IMR-90 (cell line): ENCODE data around the gene RDH13. TPM values are rescaled to one million over a fixed set of nuclear protein-coding genes. Genes with fewer than 3 reads are reported as not detected.

Experiments
- ATAC-seq: fragments of 200-7000 bp; cut with Tn5 transposase; 2 replicates; pipeline ENCODE4 v1.9.1; 2020; ENCODE audit warnings: low read depth, mild to moderate bottlenecking, moderate library complexity
- BruUV-seq: library from RNA; stranded (reverse); fragments of 400-500 nt; replicated peaks from 2 replicates; lab custom pipeline; 2021; lab: Mats Ljungman, UMichigan
- CTCF ChIA-PET: fragments of 300-600 bp; formaldehyde crosslinking; extraction: SDS; loops from one replicate; lab custom pipeline; 2021; ENCODE audit warnings: antibody characterized with exemption; lab: Yijun Ruan, JAX
- POLR2A ChIA-PET: fragments of 300-600 bp; sonication (Branson Sonifier 250); formaldehyde crosslinking; loops from one replicate; lab custom pipeline; 2022; ENCODE audit warnings: antibody characterized with exemption; ENCODE audit not compliant: unreplicated experiment; lab: Charles Lee
- DNase-seq: peaks from one replicate; pipeline ENCODE4 v3.0.0; 2013
- H2AFZ ChIP-seq: replicated peaks from 2 replicates; pipeline ENCODE3; 2013; ENCODE audit warnings: low read length, mild to moderate bottlenecking; ENCODE audit not compliant: poor library complexity
- H2AK5ac ChIP-seq: 2 replicates; pipeline ENCODE4 v1.6.1; 2013; ENCODE audit warnings: low read depth, low read length, inconsistent platforms
- H2AK9ac ChIP-seq: replicated peaks from 2 replicates; pipeline ENCODE3; 2013; ENCODE audit warnings: mild to moderate bottlenecking, low read depth, low read length, moderate library complexity; ENCODE audit not compliant: poor library complexity
- H2BK120ac ChIP-seq: 2 replicates; pipeline ENCODE4 v1.6.1; 2013; ENCODE audit warnings: low read depth, low read length, inconsistent platforms
- H2BK15ac ChIP-seq: 3 replicates; pipeline ENCODE4 v1.6.1; 2013; ENCODE audit warnings: low read depth, low read length, inconsistent platforms
- H2BK20ac ChIP-seq: 2 replicates; pipeline ENCODE4 v1.6.1; 2013; ENCODE audit warnings: low read depth, mild to moderate bottlenecking, inconsistent platforms, low read length, moderate library complexity
- H2BK5ac ChIP-seq: 2 replicates; pipeline ENCODE4 v1.6.1; 2013; ENCODE audit warnings: mild to moderate bottlenecking, low read depth, low read length, inconsistent platforms; ENCODE audit not compliant: poor library complexity, severe bottlenecking
- H3K14ac ChIP-seq: replicated peaks from 2 replicates; pipeline ENCODE4 v1.6.1; 2013; ENCODE audit warnings: low read depth, low read length, inconsistent platforms
- H3K18ac ChIP-seq: 2 replicates; pipeline ENCODE4 v1.6.1; 2013; ENCODE audit warnings: low read depth, low read length, control low read depth
- H3K23ac ChIP-seq: 2 replicates; pipeline ENCODE4 v1.6.1; 2013; ENCODE audit warnings: low read depth, low read length, inconsistent platforms
- H3K27ac ChIP-seq: 2 replicates; pipeline ENCODE4 v1.5.1; 2013; ENCODE audit warnings: mild to moderate bottlenecking, control low read depth, low read length; ENCODE audit not compliant: insufficient read depth
- H3K27me3 ChIP-seq: 2 replicates; pipeline ENCODE4 v1.6.1; 2013; ENCODE audit warnings: low read length; ENCODE audit not compliant: control insufficient read depth, insufficient read depth
- H3K36me3 ChIP-seq: 2 replicates; pipeline ENCODE4 v1.6.1; 2013; ENCODE audit warnings: low read length, mixed read lengths; ENCODE audit not compliant: control insufficient read depth, insufficient read depth
- H3K4ac ChIP-seq: 2 replicates; pipeline ENCODE4 v1.6.1; 2013; ENCODE audit warnings: low read depth, low read length, inconsistent platforms
- H3K4me1 ChIP-seq: 2 replicates; pipeline ENCODE4 v1.6.1; 2013; ENCODE audit warnings: low read length, mixed read lengths; ENCODE audit not compliant: control insufficient read depth, insufficient read depth
- H3K4me2 ChIP-seq: 2 replicates; pipeline ENCODE4 v1.6.1; 2013; ENCODE audit warnings: low read depth, mild to moderate bottlenecking, control low read depth, low read length, moderate library complexity
- H3K4me3 ChIP-seq: 2 replicates; pipeline ENCODE4 v1.5.1; 2013; ENCODE audit warnings: low read depth, mild to moderate bottlenecking, control low read depth, low read length, moderate library complexity; ENCODE audit not compliant: insufficient read depth
- H3K56ac ChIP-seq: 2 replicates; pipeline ENCODE4 v1.6.1; 2013; ENCODE audit warnings: low read length, inconsistent platforms; ENCODE audit not compliant: insufficient read depth; ENCODE audit errors: extremely low read depth
- H3K79me1 ChIP-seq, 2 experiments: 2 replicates each; pipeline ENCODE4 v1.6.1; 2013; ENCODE audit warnings: low read length in 2 of 2, inconsistent platforms in 1 of 2, low read depth in 1 of 2
- H3K9ac ChIP-seq: 2 replicates; pipeline ENCODE4 v1.6.1; 2013; ENCODE audit warnings: low read depth, low read length, control low read depth
- H3K9me1 ChIP-seq: 2 replicates; pipeline ENCODE4 v1.6.1; 2013; ENCODE audit warnings: low read length, inconsistent platforms; ENCODE audit not compliant: insufficient read depth
- H3K9me3 ChIP-seq: 2 replicates; pipeline ENCODE4 v1.6.1; 2013; ENCODE audit warnings: low read length; ENCODE audit not compliant: control insufficient read depth, insufficient read depth
- H4K20me1 ChIP-seq: 2 replicates; pipeline ENCODE4 v1.6.1; 2013; ENCODE audit warnings: low read length, inconsistent platforms; ENCODE audit not compliant: insufficient read depth
- H4K5ac ChIP-seq: 2 replicates; pipeline ENCODE4 v1.6.1; 2013; ENCODE audit warnings: mild to moderate bottlenecking, low read depth, low read length, control low read depth
- H4K8ac ChIP-seq, 2 experiments: 2 replicates each; pipeline ENCODE4 v1.6.1; 2013; ENCODE audit warnings: low read depth in 2 of 2, low read length in 2 of 2, control low read depth in 1 of 2, inconsistent platforms in 1 of 2
- H4K91ac ChIP-seq: 2 replicates; pipeline ENCODE4 v1.6.1; 2013; ENCODE audit warnings: low read depth, low read length, inconsistent platforms; ENCODE audit not compliant: insufficient read depth
- BHLHE40 ChIP-seq: fragments of 150-350 bp; IDR thresholded peaks from 2 replicates; pipeline ENCODE4 v1.6.1; 2016; ENCODE audit warnings: mild to moderate bottlenecking, low read depth, low read length
- CEBPB ChIP-seq: IDR thresholded peaks from 2 replicates; pipeline ENCODE4 v1.6.1; 2012; ENCODE audit warnings: low read depth, low read length, improper control_type of control experiment
- CTCF ChIP-seq: conservative IDR thresholded peaks from 2 replicates; pipeline ENCODE4 v1.5.1; 2012; ENCODE audit warnings: mild to moderate bottlenecking, low read depth, low read length, improper control_type of control experiment
- FOS ChIP-seq: fragments of 150-350 bp; IDR thresholded peaks from 2 replicates; pipeline ENCODE4 v1.6.1; 2016; ENCODE audit warnings: low read depth, low read length
- MAFK ChIP-seq: IDR thresholded peaks from 2 replicates; pipeline ENCODE4 v1.6.1; 2012; ENCODE audit warnings: low read depth, low read length, improper control_type of control experiment
- MXI1 ChIP-seq: IDR thresholded peaks from 2 replicates; pipeline ENCODE4 v1.6.1; 2012; ENCODE audit warnings: low read depth, mild to moderate bottlenecking, low read length, moderate library complexity, borderline replicate concordance
- NFE2L2 ChIP-seq: fragments of 150-350 bp; IDR thresholded peaks from 2 replicates; pipeline ENCODE4 v1.6.1; 2016; ENCODE audit warnings: low read depth, mild to moderate bottlenecking, low read length
- POLR2A ChIP-seq: IDR thresholded peaks from 2 replicates; pipeline ENCODE4 v1.6.1; 2012; ENCODE audit warnings: mild to moderate bottlenecking, low read depth, low read length
- RCOR1 ChIP-seq: IDR thresholded peaks from 2 replicates; pipeline ENCODE4 v1.6.1; 2012; ENCODE audit warnings: mild to moderate bottlenecking, low read length, improper control_type of control experiment; ENCODE audit not compliant: insufficient replicate concordance
- RFX5 ChIP-seq: IDR thresholded peaks from 2 replicates; pipeline ENCODE4 v1.8.0; 2012; ENCODE audit warnings: low read depth, mild to moderate bottlenecking, low read length, moderate library complexity
- SMC3 ChIP-seq: fragments of 150-350 bp; IDR thresholded peaks from 2 replicates; pipeline ENCODE4 v1.6.1; 2016; ENCODE audit warnings: low read depth, mild to moderate bottlenecking, antibody characterized with exemption, low read length, moderate library complexity
- USF2 ChIP-seq: fragments of 150-350 bp; IDR thresholded peaks from 2 replicates; pipeline ENCODE4 v1.6.1; 2017; ENCODE audit warnings: mild to moderate bottlenecking, antibody characterized with exemption, low read length, low read depth
- WGBS, 2 experiments: methylation state at CpG; one replicate each; pipeline versions ENCODE4 v1.1.5 to v1.1.7; 2013; ENCODE audit warnings: missing lambda C conversion rate in 2 of 2; ENCODE audit not compliant: insufficient read length in 1 of 2; ENCODE audit errors: extremely low coverage in 2 of 2; 5-methylcytosine and 5-hydroxymethylcytosine counted together
- dilution Hi-C: fragments of 300-500 bp; cut with HindIII; formaldehyde crosslinking; loops from one replicate; pipeline ENCODE4 v1.14.3; 2018; ENCODE audit warnings: low sequenced_read_pairs; ENCODE audit not compliant: unreplicated experiment
- in situ Hi-C: fragments of 300-500 bp; cut with MboI; formaldehyde crosslinking; loops from 3 replicates; pipeline ENCODE4 v1.14.3; 2019; ENCODE audit warnings: low sequenced_read_pairs, inconsistent platforms, mixed read lengths
- intact Hi-C: fragments of 100-400 bp; cut with micrococcal nuclease; formaldehyde crosslinking; loops from 2 replicates; pipeline ENCODE4 v1.10.0; 2022
- polyA plus RNA-seq, 3 experiments: library from polyadenylated mRNA; depleted of rRNA; stranded (reverse); fragments of >200 nt; gene quantifications; 2 replicates each; pipeline ENCODE4 v1.2.3, GENCODE V29; 2012; ENCODE audit warnings: low replicate concordance in 1 of 3
- total RNA-seq: library from RNA; depleted of rRNA; stranded (reverse); fragments of >200 nt; gene quantifications from 2 replicates; pipeline ENCODE4 v1.2.3, GENCODE V29; 2012

RDH13 gene
- total and polyA plus RNA-seq, 2 of the 4 experiments (the other 2 are of a cell fraction) = 7.5 to 7.8 TPM

- TF ChIP-seq NFE2L2 = no peak
Observed at GRCh38 chr19:55094456-55095259, 31.7 kb upstream of the RDH13 start (continued).

- in situ Hi-C loops = no loop called here
- H2BK5ac ChIP-seq = no peak overlapping the region
- TF ChIP-seq RFX5 (no peak), FOS (no peak), POLR2A (no peak), CTCF (no peak), USF2 (no peak), MXI1 (no peak), CEBPB (no peak), NFE2L2 (no peak), MAFK (no peak), RCOR1 (no peak), SMC3 (no peak), BHLHE40 (no peak)
Observed at GRCh38 chr19:55092423-55093318, 29.7 kb upstream of the RDH13 start.

More at GRCh38 chr19:55092423-55093318, 29.7 kb upstream of the RDH13 start:
- Histone ChIP-seq H4K8ac (no peak overlapping the region), H2BK20ac (no peak overlapping the region), H3K18ac (no peak overlapping the region), H3K14ac (no peak overlapping the region), H3K27ac (no peak overlapping the region), H3K4me2 (no peak overlapping the region), H2BK120ac (no peak overlapping the region), H4K20me1 (peaks cover 21% of the 10 kb centered on the region), H3K23ac (no peak overlapping the region), H3K27me3 (no peaks in the 10 kb centered on the region), H3K9me3 (no peaks in the 10 kb centered on the region), H3K9ac (no peak overlapping the region), H3K9me1 (no peaks in the 10 kb centered on the region; the same call in 1 of the 2 replicates), H3K4me3 (no peak overlapping the region), H3K36me3 (peaks cover 29% of the 10 kb centered on the region), H2AFZ (no peak overlapping the region), H3K56ac (no peak overlapping the region), H3K4me1 (peaks cover 3% of the 10 kb centered on the region; the same call in 1 of the 2 replicates), H2AK9ac (no peak overlapping the region), H2AK5ac (no peak overlapping the region), H3K4ac (no peak overlapping the region), H3K79me1 (peaks cover 0 to 12% of the 10 kb centered on the region in 2 experiments; a peak in 2 of 4 replicates), H4K5ac (no peak overlapping the region), H4K91ac (no peak overlapping the region), H2BK15ac (no peak overlapping the region)
- 87% methylated on average over 15 of the region's 49 CpGs; no CpG with 5 or more reads in 1 of the 2 experiments for WGBS, 2 experiments
- DNase-seq (no peak), ATAC-seq (no peak)
- intact Hi-C loops = no loop called here
- ChIA-PET POLR2A (no interaction called here), CTCF (no interaction called here)
- dilution Hi-C loops = no loop called here
- no TSS peak for BruUV-seq
